ENCODE measurements around the gene RAVER1.

- TF ChIP-seq CTCF (conservative IDR thresholded peaks at IDR 0.05), result no peak
- no peak for TF ChIP-seq ZFX (IDR thresholded peaks at IDR 0.05)
These were observed 31.3 kb upstream of the RAVER1 start for GRCh38 chr19:10364644-10365043.
